Hepatocyte (in vitro differentiated cells): Measurements from ENCODE around the gene PHYKPL. TPM values are rescaled to one million over a fixed set of nuclear protein-coding genes. Genes with fewer than 3 reads are reported as not detected.

ENCODE experiments used
- DNase-seq: peaks from one replicate; pipeline ENCODE4 v3.0.0-alpha.2; 2016; ENCODE audit warnings: low spot score
- H2AFZ ChIP-seq: fragments of 200-600 bp; sonication (generic); 2 replicates; pipeline ENCODE4 v1.6.0; 2016; ENCODE audit warnings: antibody characterized with exemption, mild to moderate bottlenecking
- H3K27ac ChIP-seq: fragments of 200-600 bp; sonication (generic); 2 replicates; pipeline ENCODE4 v1.5.1; 2016; ENCODE audit warnings: mild to moderate bottlenecking
- H3K27me3 ChIP-seq: fragments of 200-600 bp; sonication (generic); 2 replicates; pipeline ENCODE4 v1.6.1; 2016
- H3K36me3 ChIP-seq: fragments of 200-600 bp; sonication (generic); replicated peaks from 2 replicates; pipeline ENCODE4 v1.5.1; 2016; ENCODE audit warnings: low read depth; ENCODE audit not compliant: insufficient read depth
- H3K4me1 ChIP-seq: fragments of 200-600 bp; sonication (generic); 2 replicates; pipeline ENCODE4 v1.5.1; 2016; ENCODE audit warnings: mild to moderate bottlenecking, moderate library complexity; ENCODE audit not compliant: insufficient read depth
- H3K4me2 ChIP-seq: fragments of 200-600 bp; sonication (generic); 2 replicates; pipeline ENCODE4 v1.6.0; 2016
- H3K4me3 ChIP-seq: fragments of 200-600 bp; sonication (generic); 2 replicates; pipeline ENCODE4 v1.5.1; 2016; ENCODE audit warnings: mild to moderate bottlenecking
- H3K79me2 ChIP-seq: fragments of 200-600 bp; sonication (generic); 2 replicates; pipeline ENCODE4 v1.6.0; 2017; ENCODE audit warnings: mild to moderate bottlenecking
- H3K9me2 ChIP-seq: fragments of 200-600 bp; sonication (generic); replicated peaks from 2 replicates; pipeline ENCODE4 v1.6.0; 2017; ENCODE audit warnings: mild to moderate bottlenecking; ENCODE audit not compliant: insufficient read depth
- H3K9me3 ChIP-seq: fragments of 200-600 bp; sonication (generic); 2 replicates; pipeline ENCODE4 v1.5.1; 2016; ENCODE audit warnings: low read depth, mild to moderate bottlenecking
- H4K20me1 ChIP-seq: fragments of 200-600 bp; sonication (generic); 2 replicates; pipeline ENCODE4 v1.6.0; 2016; ENCODE audit warnings: mild to moderate bottlenecking; ENCODE audit not compliant: insufficient read depth, poor library complexity, severe bottlenecking
- EZH2 ChIP-seq: fragments of 200-600 bp; sonication (generic); IDR thresholded peaks from 2 replicates; pipeline ENCODE4 v1.6.1; 2016; ENCODE audit warnings: antibody characterized with exemption, mild to moderate bottlenecking, borderline replicate concordance
- EZH2phosphoT487 ChIP-seq: fragments of 200-600 bp; sonication (generic); IDR thresholded peaks from one replicate; pipeline ENCODE4 v1.6.1; 2018; ENCODE audit warnings: antibody characterized with exemption, mild to moderate bottlenecking, low read depth, moderate library complexity; ENCODE audit not compliant: unreplicated experiment, severe bottlenecking
- WGBS: methylation state at CpG from one replicate; pipeline ENCODE4 v1.1.6; 2016; ENCODE audit warnings: low lambda C conversion rate; ENCODE audit errors: missing lambda C conversion rate; 5-methylcytosine and 5-hydroxymethylcytosine counted together
- polyA plus RNA-seq: library from polyadenylated mRNA; unstranded; fragments of >200 nt; fragmentation: Nextera tagmentation; extraction: Ambion mirVana; gene quantifications from 2 replicates; pipeline ENCODE4 v1.2.1, GENCODE V29; 2016
- total RNA-seq: library from RNA; depleted of rRNA; stranded (reverse); fragments of >200 nt; gene quantifications from 2 replicates; pipeline ENCODE4 v1.2.3, GENCODE V29; 2014
- TF ChIP-seq, protein P1 (sequence below): fragments of 200-600 bp; sonication (generic); IDR thresholded peaks from 2 replicates; pipeline ENCODE4 v1.5.1; 2016; ENCODE audit warnings: antibody characterized with exemption, mild to moderate bottlenecking; ENCODE audit not compliant: poor library complexity

The PHYKPL gene
- total and polyA plus RNA-seq, 2 experiments from 2014 or later, result 40.3 to 60.0 TPM

DNA sequence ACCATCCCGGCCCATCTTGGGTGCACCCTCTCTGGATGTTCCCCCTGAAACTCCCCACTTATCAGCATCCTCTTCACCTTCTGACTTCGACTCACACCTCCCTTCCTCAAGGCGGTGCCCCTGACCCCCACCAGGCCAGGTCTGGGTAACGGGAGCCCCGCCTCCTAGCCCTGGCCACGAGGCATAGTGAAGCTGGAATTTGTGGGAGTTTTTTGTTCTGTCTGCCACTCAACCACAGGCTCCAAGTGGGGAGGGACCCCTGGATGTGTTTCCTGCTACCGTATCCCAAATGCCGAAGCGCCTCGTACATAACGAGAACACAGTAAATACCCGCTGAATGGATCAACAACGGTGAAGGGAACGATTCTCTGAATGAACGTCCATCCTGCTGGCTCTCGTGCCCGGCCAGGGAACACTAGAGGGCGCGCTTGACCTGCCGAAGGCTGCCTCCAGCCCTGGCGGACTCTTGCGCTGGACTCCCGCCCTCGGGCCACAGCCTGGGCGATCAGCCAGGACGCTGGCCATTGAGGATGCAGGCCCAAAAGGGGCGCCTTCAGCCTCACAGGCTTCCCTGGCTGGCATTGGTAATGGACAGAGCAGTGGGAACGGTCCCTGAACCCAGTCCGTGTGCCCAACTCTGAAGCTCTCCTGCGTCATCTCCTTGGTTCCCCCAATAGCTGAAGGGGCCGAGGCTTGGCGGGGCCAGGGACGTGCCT is 47.3 kb upstream of the PHYKPL start:
- Histone ChIP-seq H3K9me3 (peaks cover 3% of the 10 kb centered on the region), H3K9me2 (no peaks in the 10 kb centered on the region), H3K36me3 (no peaks in the 10 kb centered on the region), H4K20me1 (no peaks in the 10 kb centered on the region), H3K79me2 (no peaks in the 10 kb centered on the region), H3K4me2 (peak overlapping the region; percentile 50), H3K4me3 (no peak overlapping the region), H3K27ac (no peak overlapping the region), H2AFZ (no peak overlapping the region), H3K4me1 (no peaks in the 10 kb centered on the region), H3K27me3 (no peaks in the 10 kb centered on the region)
- TF ChIP-seq EZH2 (no peak), EZH2phosphoT487 (no peak)
- TF ChIP-seq, protein P1, sequence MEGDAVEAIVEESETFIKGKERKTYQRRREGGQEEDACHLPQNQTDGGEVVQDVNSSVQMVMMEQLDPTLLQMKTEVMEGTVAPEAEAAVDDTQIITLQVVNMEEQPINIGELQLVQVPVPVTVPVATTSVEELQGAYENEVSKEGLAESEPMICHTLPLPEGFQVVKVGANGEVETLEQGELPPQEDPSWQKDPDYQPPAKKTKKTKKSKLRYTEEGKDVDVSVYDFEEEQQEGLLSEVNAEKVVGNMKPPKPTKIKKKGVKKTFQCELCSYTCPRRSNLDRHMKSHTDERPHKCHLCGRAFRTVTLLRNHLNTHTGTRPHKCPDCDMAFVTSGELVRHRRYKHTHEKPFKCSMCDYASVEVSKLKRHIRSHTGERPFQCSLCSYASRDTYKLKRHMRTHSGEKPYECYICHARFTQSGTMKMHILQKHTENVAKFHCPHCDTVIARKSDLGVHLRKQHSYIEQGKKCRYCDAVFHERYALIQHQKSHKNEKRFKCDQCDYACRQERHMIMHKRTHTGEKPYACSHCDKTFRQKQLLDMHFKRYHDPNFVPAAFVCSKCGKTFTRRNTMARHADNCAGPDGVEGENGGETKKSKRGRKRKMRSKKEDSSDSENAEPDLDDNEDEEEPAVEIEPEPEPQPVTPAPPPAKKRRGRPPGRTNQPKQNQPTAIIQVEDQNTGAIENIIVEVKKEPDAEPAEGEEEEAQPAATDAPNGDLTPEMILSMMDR, result peak; percentile 95
- DNase-seq, result peak; percentile 91
- 28% methylated on average over 33 of the region's 33 CpGs for WGBS

GRCh38 chr5:178279026-178279722 is 46.6 kb upstream of the PHYKPL start:
- H3K9me2 ChIP-seq, result no peaks in the 10 kb centered on the region
- no peak for DNase-seq
- H3K79me2 ChIP-seq, result no peaks in the 10 kb centered on the region
- no peaks in the 10 kb centered on the region for H4K20me1 ChIP-seq
- no peak overlapping the region for H3K4me3 ChIP-seq
- no peaks in the 10 kb centered on the region for H3K4me1 ChIP-seq
- 81% methylated on average over 12 of the region's 14 CpGs for WGBS
- H3K4me2 ChIP-seq, result no peak overlapping the region
- no peak for TF ChIP-seq EZH2
- TF ChIP-seq EZH2phosphoT487, result no peak
- TF ChIP-seq, protein P1, result no peak
- no peaks in the 10 kb centered on the region for H3K27me3 ChIP-seq
- no peaks in the 10 kb centered on the region for H3K36me3 ChIP-seq
- H3K27ac ChIP-seq, result no peak overlapping the region
- H3K9me3 ChIP-seq, result peaks cover 3% of the 10 kb centered on the region
- H2AFZ ChIP-seq, result no peak overlapping the region

- no peaks in the 10 kb centered on the region for H3K9me2 ChIP-seq
- no peaks in the 10 kb centered on the region for H3K79me2 ChIP-seq
- H3K4me2 ChIP-seq, result no peak overlapping the region
- TF ChIP-seq EZH2phosphoT487 (no peak), EZH2 (no peak)
- TF ChIP-seq, protein P1, result no peak
- H3K27me3 ChIP-seq, result no peaks in the 10 kb centered on the region
- no peak for DNase-seq
- no peaks in the 10 kb centered on the region for H3K36me3 ChIP-seq
- H4K20me1 ChIP-seq, result no peaks in the 10 kb centered on the region
- H2AFZ ChIP-seq, result no peak overlapping the region
- no peaks in the 10 kb centered on the region for H3K4me1 ChIP-seq
- 87% methylated on average over 18 of the region's 18 CpGs for WGBS
- no peak overlapping the region for H3K4me3 ChIP-seq
- no peaks in the 10 kb centered on the region for H3K9me3 ChIP-seq
- H3K27ac ChIP-seq, result no peak overlapping the region
Measured at GRCh38 chr5:178278358-178279023, 45.9 kb upstream of the PHYKPL start.
